Hematopoietic multipotent progenitor cell treated with erythropoietin and hydrocortisone succinate and interleukin-3 and kit ligand, for 6 days (in vitro differentiated cells): ENCODE data around the gene RITA1.
"Not testable (repeated sequence)": the region's sequence is repeated elsewhere in the genome, so short reads cannot be mapped to it uniquely, and the experiment has no call there.

Source experiments
- DNase-seq: peaks from one replicate; pipeline ENCODE4 v3.0.0-alpha.2; 2015

Gene RITA1

GRCh38 chr12:113204804-113205203 is 19.3 kb downstream of the RITA1 start:
- DNase-seq: no peak

GRCh38 chr12:113206802-113207201 is 21.3 kb downstream of the RITA1 start:
- DNase-seq: not testable (repeated sequence)

DNA sequence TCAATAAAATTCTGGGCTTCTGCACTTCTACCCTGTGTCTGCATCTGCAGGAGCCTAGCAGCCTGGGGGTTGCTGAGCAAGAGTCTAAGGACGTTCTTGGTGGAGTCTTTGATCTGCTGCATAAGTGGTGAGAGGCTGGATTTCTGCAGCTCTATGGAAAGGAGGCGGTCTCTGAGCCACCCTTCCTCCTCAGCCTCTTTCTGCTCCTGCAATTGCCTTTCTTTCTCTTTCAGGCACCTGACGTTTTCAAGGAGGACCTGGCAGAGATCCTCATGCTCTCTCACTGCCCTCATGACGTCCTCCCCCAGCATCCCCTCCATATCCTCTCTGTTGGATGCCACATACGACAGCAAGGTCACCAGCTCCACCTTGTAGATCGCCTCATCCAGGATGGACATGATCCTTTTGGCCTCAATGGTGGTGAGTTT is 22.1 kb downstream of the RITA1 start:
- peak; percentile 50 for DNase-seq

GRCh38 chr12:113208041-113208934 is 22.8 kb downstream of the RITA1 start:
- peak; percentile 90 for DNase-seq

GRCh38 chr12:113211160-113211559 is 25.6 kb downstream of the RITA1 start:
- DNase-seq: no peak

GRCh38 chr12:113214895-113215400 is 29.4 kb downstream of the RITA1 start:
- peak; percentile 67 for DNase-seq

DNA sequence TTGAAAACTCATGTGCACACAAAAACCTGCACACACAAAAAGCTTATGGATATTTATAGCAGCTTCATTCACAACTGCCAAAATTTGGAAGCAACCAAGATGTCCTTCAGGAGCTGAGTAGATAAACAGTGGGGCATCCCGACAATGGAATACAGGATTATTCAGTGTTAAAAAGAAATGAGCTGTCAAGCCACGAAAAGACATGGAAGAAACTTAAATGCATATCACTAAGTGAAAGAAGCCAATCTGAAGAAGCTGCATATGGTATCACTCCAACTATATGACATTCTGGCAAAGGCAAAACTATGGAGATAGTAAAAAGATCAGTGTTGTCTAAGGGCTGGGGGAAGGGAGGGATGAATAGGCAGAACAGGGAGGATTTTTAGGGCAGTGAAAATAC is 30.5 kb downstream of the RITA1 start:
- no peak for DNase-seq

- no peak for DNase-seq
These were observed 35.2 kb downstream of the RITA1 start for GRCh38 chr12:113220593-113221180.

- DNase-seq: peak; percentile 100
These were observed 35.9 kb downstream of the RITA1 start, which contains the start of gene TPCN1 for GRCh38 chr12:113221181-113221996. TPCN1 (plus strand) TSS chr12:113221464; CDS start chr12:113226853, 5,389 bp downstream.

DNA sequence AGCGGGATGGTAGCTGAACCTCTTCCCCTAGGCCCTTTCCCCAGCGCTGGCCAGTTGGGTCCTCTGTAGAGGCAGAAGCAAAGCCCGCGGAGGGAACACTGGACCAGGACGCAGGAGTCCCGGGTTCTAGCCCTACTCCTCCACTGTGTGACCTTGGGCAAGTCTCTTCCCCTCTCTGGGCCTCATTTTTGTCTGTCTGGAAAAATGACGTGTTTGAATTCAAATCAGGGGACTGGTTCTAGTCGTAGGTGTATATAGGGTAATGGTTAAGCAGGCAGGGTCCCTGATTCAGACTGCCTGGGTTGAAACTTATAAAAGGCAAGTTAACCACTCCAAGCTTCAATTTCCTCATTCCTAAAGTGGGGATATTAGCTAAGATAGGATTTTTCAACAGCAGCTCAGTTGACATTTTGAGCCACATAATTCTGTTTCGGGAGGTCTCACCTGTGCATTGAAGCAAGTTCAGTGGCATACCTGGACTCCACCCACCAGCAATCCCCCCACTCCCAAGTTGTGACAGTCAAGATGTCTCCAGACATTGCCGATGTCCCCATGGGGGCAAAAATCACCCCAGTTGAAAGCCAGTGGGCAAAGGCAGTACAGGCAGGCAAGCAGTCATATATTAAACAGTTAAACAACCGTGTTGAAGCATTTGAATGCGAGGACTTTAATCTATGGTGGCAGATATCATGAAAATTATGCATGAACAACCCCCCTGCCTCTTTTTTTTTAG is 36.6 kb downstream of the RITA1 start:
- DNase-seq: no peak

DNA sequence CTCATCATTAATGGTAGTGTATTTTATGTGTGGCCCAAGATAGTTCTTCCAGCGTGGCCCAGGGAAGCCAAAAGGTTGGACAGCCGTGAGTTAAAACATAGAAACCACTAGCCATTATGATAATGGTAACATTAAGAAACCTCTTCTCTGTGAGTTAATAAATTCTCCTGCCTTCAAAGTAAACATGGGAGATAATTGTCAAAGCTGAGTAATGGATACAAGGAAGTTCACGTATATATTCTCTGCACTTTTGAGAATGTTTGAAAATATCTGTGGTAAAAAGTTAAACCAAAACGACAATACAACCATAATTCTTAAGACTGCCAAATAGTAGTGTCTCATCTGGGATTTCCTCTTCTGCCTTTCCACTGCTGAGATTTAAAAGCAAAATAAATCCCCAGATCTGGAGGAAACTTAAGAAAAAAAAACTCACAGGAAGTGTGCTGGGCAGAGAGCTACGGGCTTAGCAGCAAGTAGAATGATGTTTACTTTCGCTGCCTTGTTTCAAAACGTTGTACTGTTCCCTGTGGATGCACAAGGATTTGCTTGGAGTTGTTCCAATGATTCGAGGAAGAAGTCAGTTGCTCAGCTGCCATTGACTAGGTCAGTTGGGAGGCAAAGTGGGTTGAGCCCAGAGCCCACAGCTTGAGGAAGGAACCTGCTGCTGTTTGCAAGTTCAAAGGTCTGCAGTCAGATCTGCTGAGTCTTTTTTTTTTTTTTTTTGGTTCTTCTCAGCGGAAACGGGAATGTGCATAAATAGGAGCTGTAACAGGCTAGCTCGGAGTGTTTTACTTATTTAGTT is 37.4 kb downstream of the RITA1 start:
- peak; percentile 46 for DNase-seq

DNA sequence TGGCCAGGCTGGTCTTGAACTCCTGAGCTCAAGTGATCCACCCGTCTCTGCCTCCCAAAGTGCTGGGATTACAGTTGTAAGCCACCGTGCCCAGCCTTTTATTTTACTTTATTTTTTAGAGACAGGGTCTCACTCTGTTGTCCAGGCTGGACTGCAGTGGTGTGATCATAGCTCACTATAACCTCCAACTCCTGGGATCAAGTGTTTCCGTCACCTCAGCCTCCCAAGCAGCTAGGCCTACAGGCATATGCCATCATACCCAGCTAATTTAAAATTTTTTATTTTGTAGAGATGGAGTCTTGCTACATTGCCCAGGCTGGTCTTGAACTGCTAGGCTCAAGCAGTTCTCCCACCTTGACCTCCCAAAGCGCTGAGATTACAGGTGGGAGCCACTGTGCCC is 39.4 kb downstream of the RITA1 start:
- DNase-seq: no peak

DNA sequence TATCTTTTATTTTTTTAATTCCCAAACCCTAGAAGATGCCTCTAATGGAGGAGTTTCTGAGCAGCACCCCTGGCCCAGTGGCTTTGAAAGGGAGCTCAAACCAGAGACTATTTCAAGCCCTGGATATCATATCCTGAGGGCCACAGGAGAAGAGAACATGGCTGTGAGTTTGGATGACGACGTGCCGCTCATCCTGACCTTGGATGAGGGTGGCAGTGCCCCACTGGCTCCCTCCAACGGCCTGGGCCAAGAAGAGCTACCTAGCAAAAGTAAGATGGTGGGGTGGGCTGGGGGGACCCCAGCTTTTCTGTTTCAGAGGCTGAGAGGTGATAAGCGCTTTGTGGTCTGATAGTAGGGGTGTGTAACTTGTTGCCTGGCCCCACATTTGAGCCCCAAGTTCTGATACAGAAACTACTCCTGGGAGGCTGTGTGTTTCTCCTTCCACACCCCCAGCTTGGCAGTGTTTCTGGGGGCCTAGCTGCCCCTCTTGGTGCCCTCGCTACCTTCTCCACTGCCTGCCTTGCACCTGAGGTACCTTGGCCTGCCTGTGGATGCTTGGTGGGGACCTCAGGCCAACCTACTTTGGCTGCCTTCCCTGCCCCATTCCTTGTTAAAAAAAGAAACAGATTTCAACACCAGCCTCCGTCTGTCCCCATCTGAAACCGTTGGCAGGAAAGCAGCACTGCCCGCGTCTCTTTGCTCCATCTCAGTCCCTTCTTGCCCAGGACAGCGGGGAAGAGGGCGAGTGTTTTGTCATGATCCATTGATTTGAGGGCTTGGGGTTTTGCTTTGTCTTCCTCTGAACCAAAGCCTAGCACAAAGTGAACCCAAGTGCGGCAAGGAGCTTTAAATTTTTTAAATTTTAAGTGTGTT is 41.4 kb downstream of the RITA1 start:
- DNase-seq: peak; percentile 86

GRCh38 chr12:113227686-113228391 is 42.3 kb downstream of the RITA1 start:
- DNase-seq: no peak

GRCh38 chr12:113228394-113229028 is 43.0 kb downstream of the RITA1 start:
- no peak for DNase-seq

DNA sequence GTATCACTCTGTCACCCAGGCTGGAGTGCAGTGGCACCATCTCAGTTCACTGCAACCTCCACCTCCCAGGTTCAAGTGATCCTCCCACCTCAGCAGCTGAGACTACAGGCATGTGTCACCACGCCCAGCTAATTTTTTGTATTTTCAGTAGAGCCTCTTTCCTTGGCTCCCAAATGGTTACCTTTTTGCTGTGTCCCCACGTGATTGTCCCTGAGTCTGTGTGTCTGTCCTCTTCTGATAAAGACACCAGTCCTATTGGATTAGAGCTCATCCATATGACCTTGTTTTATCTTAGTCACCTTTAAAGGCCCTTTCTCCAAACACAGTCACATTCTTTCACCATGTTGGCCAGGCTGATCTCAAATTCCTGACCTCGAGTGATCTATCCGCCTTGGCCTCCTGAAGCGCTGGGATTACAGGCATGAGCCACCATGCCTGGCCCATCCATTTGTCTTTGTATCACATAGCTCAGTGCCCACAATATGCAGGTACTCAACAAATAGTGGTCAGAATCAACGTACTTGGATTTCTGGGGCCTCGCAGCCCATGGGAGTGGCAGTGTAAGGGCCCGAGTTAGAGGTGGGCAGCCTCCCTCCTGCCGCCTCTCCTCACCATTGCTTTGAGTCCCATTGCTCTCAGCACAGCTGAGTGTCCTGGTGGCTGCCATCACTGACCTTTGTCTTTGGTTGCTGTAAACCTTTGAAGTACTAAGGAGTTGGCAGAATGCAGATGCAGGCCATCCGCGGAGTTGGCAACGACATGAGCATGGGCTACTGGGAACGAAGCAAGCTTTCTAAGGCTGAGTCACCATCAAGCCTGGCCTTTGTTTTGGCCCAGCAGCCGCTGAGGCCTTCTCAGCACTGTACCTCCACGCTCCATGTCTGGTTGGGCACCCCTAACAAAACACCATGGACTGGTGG is 45.1 kb downstream of the RITA1 start:
- DNase-seq: peak; percentile 77

- DNase-seq: peak; percentile 70
These were observed 45.9 kb downstream of the RITA1 start for GRCh38 chr12:113231235-113232088.
